Spleen (tissue), 11 donors: ENCODE results near the gene CDH26. TPM values are rescaled to one million over a fixed set of nuclear protein-coding genes. Genes with fewer than 3 reads are reported as not detected.
A peak's percentile ranks its signal among the peaks of the same experiment; 100 is the strongest.

Experiments used
- DNase-seq: peaks from one replicate; pipeline ENCODE4 v3.0.0-alpha.2; 2020
- H3K27ac ChIP-seq, 8 donors: fragments of 200-600 bp; sonication (generic) in 7 of 8; 1 replicate in 4 of 8; 2 replicates in 4 of 8; pipeline versions ENCODE4 v1.5.0 to v1.8.0; 2016 to 2021; ENCODE audit warnings: inconsistent platforms in 4 of 8, mild to moderate bottlenecking in 4 of 8, moderate library complexity in 1 of 8
- H3K27me3 ChIP-seq, 7 donors: fragments of 200-600 bp; sonication (generic) in 6 of 7; replicated peaks in 1 of 7; 1 replicate in 4 of 7; 2 replicates in 3 of 7; pipeline versions ENCODE4 v1.5.0 to v1.8.0; 2016 to 2021; ENCODE audit warnings: inconsistent platforms in 3 of 7, mild to moderate bottlenecking in 1 of 7
- H3K36me3 ChIP-seq, 6 donors: fragments of 200-600 bp; sonication (generic) in 5 of 6; 1 replicate in 4 of 6; 2 replicates in 2 of 6; pipeline versions ENCODE4 v1.5.0 to v1.8.0; 2016 to 2021; ENCODE audit warnings: inconsistent platforms in 2 of 6
- H3K4me1 ChIP-seq, 6 donors: fragments of 200-600 bp; sonication (generic) in 5 of 6; 1 replicate in 3 of 6; 2 replicates in 3 of 6; pipeline versions ENCODE4 v1.5.0 to v1.8.0; 2016 to 2021; ENCODE audit warnings: inconsistent platforms in 3 of 6
- H3K4me3 ChIP-seq, 8 donors: fragments of 200-600 bp; sonication (generic) in 7 of 8; 1 replicate in 4 of 8; 2 replicates in 4 of 8; pipeline versions ENCODE4 v1.5.0 to v1.8.0; 2016 to 2021; ENCODE audit warnings: inconsistent platforms in 4 of 8, mild to moderate bottlenecking in 4 of 8, moderate library complexity in 2 of 8
- H3K9me3 ChIP-seq, 8 donors: fragments of 200-600 bp; sonication (generic) in 7 of 8; 1 replicate in 4 of 8; 2 replicates in 4 of 8; pipeline versions ENCODE4 v1.5.0 to v1.8.0; 2016 to 2021; ENCODE audit warnings: inconsistent platforms in 4 of 8
- CTCF ChIP-seq, 11 experiments: fragments of 200-600 bp in 7 of 11; fragments of 450-650 bp in 4 of 11; sonication (generic) in 4 of 11; IDR thresholded peaks in 8 of 11; conservative IDR thresholded peaks in 3 of 11; 1 replicate in 7 of 11; 2 replicates in 4 of 11; pipeline versions ENCODE4 v1.4.0 to v1.8.0; 2016 to 2021; ENCODE audit warnings: antibody characterized with exemption in 11 of 11, inconsistent platforms in 4 of 11, mild to moderate bottlenecking in 1 of 11
- POLR2A ChIP-seq, 3 donors: fragments of 450-650 bp; IDR thresholded peaks; one replicate each; pipeline ENCODE4 v1.5.1; 2017; ENCODE audit warnings: antibody characterized with exemption in 3 of 3, mild to moderate bottlenecking in 1 of 3
- POLR2AphosphoS5 ChIP-seq, 3 donors: sonication (generic); formaldehyde crosslinking; IDR thresholded peaks; one replicate each; pipeline ENCODE4 v1.5.1; 2017; ENCODE audit warnings: antibody characterized with exemption in 3 of 3
- WGBS, 5 donors: extraction: QIAGEN DNeasy Blood & Tissue Kit in 3 of 5; methylation state at CpG; one replicate each; pipeline versions ENCODE4 v1.1.5 to v1.1.7; 2013 to 2018; 5-methylcytosine and 5-hydroxymethylcytosine counted together
- intact Hi-C: fragments of 100-400 bp; cut with DNase I; formaldehyde crosslinking; loops from one replicate; pipeline ENCODE4 v1.15.0; 2023; ENCODE audit warnings: low total_unique reads
- polyA plus RNA-seq, 3 donors: library from polyadenylated mRNA; stranded (reverse); fragments of 200-250 nt; gene quantifications; one replicate each; pipeline ENCODE4 v1.2.1, GENCODE V29; 2013
- total RNA-seq, 7 donors: library from RNA; depleted of rRNA in 3 of 7; stranded (reverse); fragments of >200 nt in 3 of 7; fragmentation: NEBNext Ultra II Directional in 4 of 7; extraction: Animal tissue kit (Norgen Biotek cat#: 25700) in 4 of 7; gene quantifications; one replicate each; pipeline versions ENCODE4 v1.1.0 to v1.2.1, GENCODE V29; 2016 to 2021
- donor health status: healthy with polysubstance abuse.
- donor health status: DM: no; HTN: no; CAD: no; lungs with moderate emphysema.
- donor health status: DM: no; HTN: no; CAD: no.
- donor health status: Bipolar disorder and iron deficiency.
- donor health status: healthy.
- donor health status: DM: no; HTN: no; CAD: no.
- donor health status: DM: yes; HTN: yes; CAD: no.

CDH26 gene
- total and polyA plus RNA-seq, 10 donors = 0.70 to 6.2 (median 2.0) TPM

GRCh38 chr20:60054716-60055634 is 96.8 kb downstream of the CDH26 start:
- Histone ChIP-seq H3K36me3 (no peaks in the 10 kb centered on the region), H3K4me1 (peaks cover 13 to 69% (median 46%) of the 10 kb centered on the region in 6 donors), H3K4me3 (peak overlapping the region in 3 of 8 donors; percentile 23 to 66 (median 25)), H3K27me3 (peaks cover 0 to 30% (median 0%) of the 10 kb centered on the region in 7 donors), H3K9me3 (no peaks in the 10 kb centered on the region), H3K27ac (peak overlapping the region in 7 of 8 donors; percentile 71 to 96 (median 87))
- intact Hi-C loops = loop anchor here (10.0 kb wide), 1 partner anchor 1070 kb away; no protein-coding TSS in a partner anchor
- TF ChIP-seq CTCF (IDR thresholded peaks at IDR 0.05 in 8 of 11, conservative IDR thresholded peaks at IDR 0.05 in 3 of 11) (no peak), POLR2AphosphoS5 (IDR thresholded peaks at IDR 0.05) (peak in 2 of 3 donors; percentile 26 to 65)
- peak; percentile 83 for DNase-seq
- 41 to 72% (median 59%) methylated on average over 22 to 24 of the region's 24 CpGs for WGBS, 5 donors

GRCh38 chr20:60055740-60056139 is 97.5 kb downstream of the CDH26 start:
- peak; percentile 89 for DNase-seq

GRCh38 chr20:60056407-60057122 is 98.3 kb downstream of the CDH26 start:
- H3K4me1 ChIP-seq = peaks cover 13 to 83% (median 48%) of the 10 kb centered on the region in 6 donors
- peaks cover 0 to 30% (median 0%) of the 10 kb centered on the region in 7 donors for H3K27me3 ChIP-seq
- no peaks in the 10 kb centered on the region for H3K9me3 ChIP-seq
- H3K4me3 ChIP-seq = peak overlapping the region in 4 of 8 donors; percentile 4 to 66 (median 24)
- TF ChIP-seq POLR2AphosphoS5 (IDR thresholded peaks at IDR 0.05) (no peak), CTCF (IDR thresholded peaks at IDR 0.05 in 8 of 11, conservative IDR thresholded peaks at IDR 0.05 in 3 of 11) (no peak), POLR2A (IDR thresholded peaks at IDR 0.05) (no peak)
- DNase-seq = no peak
- intact Hi-C loops = loop anchor here (10.0 kb wide), 1 partner anchor 1068 kb away; no protein-coding TSS in a partner anchor
- WGBS, 5 donors = 49 to 67% (median 58%) methylated on average over 5 of the region's 5 CpGs
- no peaks in the 10 kb centered on the region for H3K36me3 ChIP-seq
- H3K27ac ChIP-seq = peak overlapping the region in 7 of 8 donors; percentile 71 to 96 (median 87)

More at GRCh38 chr20:60055740-60056139, 97.5 kb downstream of the CDH26 start:
- 5 to 37% (median 25%) methylated on average over 4 to 14 of the region's 14 CpGs for WGBS, 5 donors
- H3K4me1 ChIP-seq = peaks cover 13 to 77% (median 48%) of the 10 kb centered on the region in 6 donors
- intact Hi-C loops = loop anchor here (10.0 kb wide), 1 partner anchor 1069 kb away; no protein-coding TSS in a partner anchor
- no peaks in the 10 kb centered on the region for H3K9me3 ChIP-seq
- peak overlapping the region in 7 of 8 donors; percentile 71 to 96 (median 87) for H3K27ac ChIP-seq
- H3K4me3 ChIP-seq = peak overlapping the region in 5 of 8 donors; percentile 4 to 66 (median 23)
- no peaks in the 10 kb centered on the region for H3K36me3 ChIP-seq
- peaks cover 0 to 30% (median 0%) of the 10 kb centered on the region in 7 donors for H3K27me3 ChIP-seq
- no peak for TF ChIP-seq POLR2A (IDR thresholded peaks at IDR 0.05)
- peak in 1 of 11 experiments; percentile 15 for TF ChIP-seq CTCF (IDR thresholded peaks at IDR 0.05 in 8 of 11, conservative IDR thresholded peaks at IDR 0.05 in 3 of 11)
- peak; percentile 70 to 82 (median 82) for TF ChIP-seq POLR2AphosphoS5 (IDR thresholded peaks at IDR 0.05)
